ENCODE results near the gene SYNJ2BP.

GRCh38 chr14:70398706-70399431 lies 18.0 kb downstream of the SYNJ2BP start:
- no peak for TF ChIP-seq TBP (CRISPR knock-in tag; IDR thresholded peaks at IDR 0.05)
- TF ChIP-seq ZNF629 (CRISPR knock-in tag; conservative IDR thresholded peaks at IDR 0.05): no peak
- TF ChIP-seq, protein P1, sequence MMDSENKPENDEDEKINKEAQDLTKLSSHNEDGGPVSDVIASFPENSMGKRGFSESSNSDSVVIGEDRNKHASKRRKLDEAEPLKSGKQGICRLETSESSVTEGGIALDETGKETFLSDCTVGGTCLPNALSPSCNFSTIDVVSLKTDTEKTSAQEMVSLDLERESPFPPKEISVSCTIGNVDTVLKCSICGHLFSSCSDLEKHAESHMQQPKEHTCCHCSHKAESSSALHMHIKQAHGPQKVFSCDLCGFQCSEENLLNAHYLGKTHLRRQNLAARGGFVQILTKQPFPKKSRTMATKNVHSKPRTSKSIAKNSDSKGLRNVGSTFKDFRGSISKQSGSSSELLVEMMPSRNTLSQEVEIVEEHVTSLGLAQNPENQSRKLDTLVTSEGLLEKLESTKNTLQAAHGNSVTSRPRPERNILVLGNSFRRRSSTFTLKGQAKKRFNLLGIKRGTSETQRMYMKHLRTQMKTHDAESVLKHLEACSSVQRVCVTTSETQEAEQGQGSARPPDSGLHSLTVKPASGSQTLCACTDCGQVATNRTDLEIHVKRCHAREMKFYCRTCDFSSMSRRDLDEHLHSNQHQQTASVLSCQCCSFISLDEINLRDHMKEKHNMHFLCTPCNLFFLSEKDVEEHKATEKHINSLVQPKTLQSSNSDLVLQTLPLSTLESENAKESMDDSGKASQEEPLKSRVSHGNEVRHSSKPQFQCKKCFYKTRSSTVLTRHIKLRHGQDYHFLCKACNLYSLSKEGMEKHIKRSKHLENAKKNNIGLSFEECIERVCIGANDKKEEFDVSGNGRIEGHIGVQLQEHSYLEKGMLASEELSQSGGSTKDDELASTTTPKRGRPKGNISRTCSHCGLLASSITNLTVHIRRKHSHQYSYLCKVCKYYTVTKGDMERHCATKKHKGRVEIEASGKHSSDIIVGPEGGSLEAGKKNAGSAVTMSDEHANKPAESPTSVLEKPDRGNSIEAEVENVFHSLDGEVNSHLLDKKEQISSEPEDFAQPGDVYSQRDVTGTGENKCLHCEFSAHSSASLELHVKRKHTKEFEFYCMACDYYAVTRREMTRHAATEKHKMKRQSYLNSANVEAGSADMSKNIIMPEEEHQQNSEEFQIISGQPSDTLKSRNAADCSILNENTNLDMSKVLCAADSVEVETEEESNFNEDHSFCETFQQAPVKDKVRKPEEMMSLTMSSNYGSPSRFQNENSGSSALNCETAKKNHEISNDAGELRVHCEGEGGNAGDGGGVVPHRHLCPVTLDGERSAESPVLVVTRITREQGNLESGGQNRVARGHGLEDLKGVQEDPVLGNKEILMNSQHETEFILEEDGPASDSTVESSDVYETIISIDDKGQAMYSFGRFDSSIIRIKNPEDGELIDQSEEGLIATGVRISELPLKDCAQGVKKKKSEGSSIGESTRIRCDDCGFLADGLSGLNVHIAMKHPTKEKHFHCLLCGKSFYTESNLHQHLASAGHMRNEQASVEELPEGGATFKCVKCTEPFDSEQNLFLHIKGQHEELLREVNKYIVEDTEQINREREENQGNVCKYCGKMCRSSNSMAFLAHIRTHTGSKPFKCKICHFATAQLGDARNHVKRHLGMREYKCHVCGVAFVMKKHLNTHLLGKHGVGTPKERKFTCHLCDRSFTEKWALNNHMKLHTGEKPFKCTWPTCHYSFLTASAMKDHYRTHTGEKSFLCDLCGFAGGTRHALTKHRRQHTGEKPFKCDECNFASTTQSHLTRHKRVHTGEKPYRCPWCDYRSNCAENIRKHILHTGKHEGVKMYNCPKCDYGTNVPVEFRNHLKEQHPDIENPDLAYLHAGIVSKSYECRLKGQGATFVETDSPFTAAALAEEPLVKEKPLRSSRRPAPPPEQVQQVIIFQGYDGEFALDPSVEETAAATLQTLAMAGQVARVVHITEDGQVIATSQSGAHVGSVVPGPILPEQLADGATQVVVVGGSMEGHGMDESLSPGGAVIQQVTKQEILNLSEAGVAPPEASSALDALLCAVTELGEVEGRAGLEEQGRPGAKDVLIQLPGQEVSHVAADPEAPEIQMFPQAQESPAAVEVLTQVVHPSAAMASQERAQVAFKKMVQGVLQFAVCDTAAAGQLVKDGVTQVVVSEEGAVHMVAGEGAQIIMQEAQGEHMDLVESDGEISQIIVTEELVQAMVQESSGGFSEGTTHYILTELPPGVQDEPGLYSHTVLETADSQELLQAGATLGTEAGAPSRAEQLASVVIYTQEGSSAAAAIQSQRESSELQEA (CRISPR knock-in tag; IDR thresholded peaks at IDR 0.05; ENCODE audit: not compliant biosample characterization): no peak
- TF ChIP-seq MXD4 (CRISPR knock-in tag; IDR thresholded peaks at IDR 0.05): no peak
- TF ChIP-seq SP1 (IDR thresholded peaks at IDR 0.05): no peak
- no peak for TF ChIP-seq SP1 (CRISPR knock-in tag; IDR thresholded peaks at IDR 0.05)
- TF ChIP-seq CTCF (CRISPR knock-in tag; IDR thresholded peaks at IDR 0.05): no peak
- TF ChIP-seq TCF7 (IDR thresholded peaks at IDR 0.05; ENCODE audit: low read depth): no peak
- TF ChIP-seq POLR2A (IDR thresholded peaks at IDR 0.05; ENCODE audit: insufficient read depth in 1 of 2, low read depth in 2 of 2, low read length in 2 of 2): no peak
- no peak for TF ChIP-seq TARDBP (CRISPR knock-in tag; IDR thresholded peaks at IDR 0.05)
- no peak for TF ChIP-seq RFX5 (IDR thresholded peaks at IDR 0.05; ENCODE audit: low read depth, low read length)

Data from HepG2 (cell line).